Measurements from ENCODE around the gene MMP14. TPM values are rescaled to one million over a fixed set of nuclear protein-coding genes. Genes with fewer than 3 reads are reported as not detected.

Gene MMP14
- total and polyA plus RNA-seq, 11 donors = 14.0 to 90.6 (median 24.8) TPM

- Histone ChIP-seq H3K4me3 (no peak overlapping the region), H3K4me1 (peaks cover 0 to 20% (median 4%) of the 10 kb centered on the region in 12 donors), H3K27me3 (no peaks in the 10 kb centered on the region), H3K27ac (no peak overlapping the region), H3K9me3 (no peaks in the 10 kb centered on the region), H3K36me3 (peaks cover 0 to 63% (median 53%) of the 10 kb centered on the region in 9 donors)
- ATAC-seq (no peak), DNase-seq (no peak)
- TF ChIP-seq CTCF (IDR thresholded peaks at IDR 0.05) (no peak), POLR2A (IDR thresholded peaks at IDR 0.05) (no peak)
- intact Hi-C loops (cut with DNase I) = no loop called here
- 78 to 86% (median 82%) methylated on average over 8 of the region's 8 CpGs for WGBS, 4 donors
Measured at GRCh38 chr14:22878271-22879246, 42.2 kb downstream of the MMP14 start.

GRCh38 chr14:22882064-22882463 lies 45.7 kb downstream of the MMP14 start:
- Histone ChIP-seq H3K4me3 (no peak overlapping the region), H3K9me3 (no peaks in the 10 kb centered on the region), H3K36me3 (peaks cover 0 to 28% (median 18%) of the 10 kb centered on the region in 9 donors), H3K4me1 (peaks cover 0 to 19% (median 6%) of the 10 kb centered on the region in 12 donors), H3K27me3 (no peaks in the 10 kb centered on the region), H3K27ac (no peak overlapping the region)
- intact Hi-C loops (cut with DNase I) = no loop called here
- WGBS, 4 donors = 37 to 40% (median 38%) methylated on average over 7 of the region's 7 CpGs
- ATAC-seq (no peak), DNase-seq (no peak)
- TF ChIP-seq CTCF (IDR thresholded peaks at IDR 0.05) (no peak), POLR2A (IDR thresholded peaks at IDR 0.05) (no peak)

- Histone ChIP-seq H3K36me3 (peaks cover 0 to 22% (median 12%) of the 10 kb centered on the region in 9 donors), H3K9me3 (no peaks in the 10 kb centered on the region), H3K4me1 (peaks cover 0 to 25% (median 8%) of the 10 kb centered on the region in 12 donors), H3K27ac (no peak overlapping the region), H3K27me3 (no peaks in the 10 kb centered on the region), H3K4me3 (no peak overlapping the region)
- ATAC-seq = no peak
- DNase-seq = no peak
- intact Hi-C loops (cut with DNase I) = no loop called here
- no peak for TF ChIP-seq CTCF (IDR thresholded peaks at IDR 0.05)
- TF ChIP-seq POLR2A (IDR thresholded peaks at IDR 0.05) = no peak
- WGBS, 4 donors = 25 to 35% (median 29%) methylated on average over 6 of the region's 6 CpGs
Measured at GRCh38 chr14:22882529-22883172, 46.3 kb downstream of the MMP14 start.

All from heart left ventricle (tissue), 16 donors.